ENCODE data around the gene ABCA3. TPM values are rescaled to one million over a fixed set of nuclear protein-coding genes. Genes with fewer than 3 reads are reported as not detected.

Gene ABCA3
- total and polyA plus RNA-seq, 2 of the 8 experiments (the other 6 are each of a cell fraction or from before 2014, with no cell fraction given), result 5.7 to 7.9 TPM

- ChIA-PET CTCF (ENCODE audit: partially characterized antibody) (interaction anchor here (0.9 to 1.6 kb wide), 4 partner anchors 12 to 110 kb away, joined by 3 to 4 read pairs (median 3); no protein-coding TSS in a partner anchor), POLR2A (ENCODE audit: partially characterized antibody) (no interaction called here)
- no peak overlapping the region for H3K4me2 ChIP-seq (ENCODE audit: insufficient read depth in 1 of 2, low read depth in 2 of 2, low read length in 2 of 2)
- H2AK5ac ChIP-seq (ENCODE audit: low read depth, low read length), result 0 out of 2 replicates have a peak overlapping the region, but pooled peaks have one; percentile 61
- no peak overlapping the region for H2AFZ ChIP-seq (ENCODE audit: low read length)
- WGBS, 2 experiments (ENCODE audit: extremely low coverage in 1 of 2, insufficient coverage in 1 of 2, insufficient read length in 1 of 2, insufficient replicate concordance in 2 of 2, low coverage in 1 of 2, low lambda C conversion rate in 2 of 2, missing lambda C conversion rate in 1 of 2), result 92% methylated on average over 24 of the region's 26 CpGs; no CpG with 5 or more reads in 1 of the 2 experiments
- H3K4ac ChIP-seq (replicated peaks; ENCODE audit: insufficient read length, low read depth, low read length), result no peak overlapping the region
- H3K79me1 ChIP-seq (ENCODE audit: low read depth, low read length), result no peaks in the 10 kb centered on the region
- H4K20me1 ChIP-seq (replicated peaks in 1 of 2; ENCODE audit: control insufficient read depth in 1 of 2, insufficient read depth in 2 of 2, low read length in 2 of 2), result no peaks in the 10 kb centered on the region
- no peaks in the 10 kb centered on the region for H3K79me2 ChIP-seq (ENCODE audit: control insufficient read depth in 1 of 2, insufficient read depth in 2 of 2, low read length in 2 of 2)
- DNase-seq (ENCODE audit: low read depth in 1 of 2, low spot score in 2 of 2) (no peak), FAIRE-seq (no peak)
- no peak overlapping the region for H2BK15ac ChIP-seq (ENCODE audit: low read length)
- H3K23ac ChIP-seq (ENCODE audit: insufficient read length), result no peak overlapping the region
- no peaks in the 10 kb centered on the region for H3K36me3 ChIP-seq (ENCODE audit: control insufficient read depth in 2 of 4, insufficient read depth in 4 of 4, low read length in 3 of 4)
- H3K18ac ChIP-seq (ENCODE audit: extremely low read depth, low read length), result no peak overlapping the region
- H2BK5ac ChIP-seq (ENCODE audit: low read depth, low read length), result no peak overlapping the region
- H3K27me3 ChIP-seq (replicated peaks in 1 of 4; ENCODE audit: control insufficient read depth in 3 of 4, extremely low read depth in 1 of 4, insufficient read depth in 3 of 4, low read length in 3 of 4), result no peaks in the 10 kb centered on the region
- H3K9ac ChIP-seq (replicated peaks in 1 of 4; ENCODE audit: extremely low read depth in 1 of 4, low read depth in 3 of 4, low read length in 3 of 4), result no peak overlapping the region
- H2BK20ac ChIP-seq (ENCODE audit: low read length), result no peak overlapping the region
- no peak overlapping the region for H3K14ac ChIP-seq (ENCODE audit: insufficient read length)
- no peak overlapping the region for H4K91ac ChIP-seq (replicated peaks; ENCODE audit: insufficient read length, low read length)
- H4K8ac ChIP-seq (ENCODE audit: extremely low read depth, insufficient read depth, low read length), result no peak overlapping the region; the same call in 1 of the 2 replicates
- TF ChIP-seq, protein P1, sequence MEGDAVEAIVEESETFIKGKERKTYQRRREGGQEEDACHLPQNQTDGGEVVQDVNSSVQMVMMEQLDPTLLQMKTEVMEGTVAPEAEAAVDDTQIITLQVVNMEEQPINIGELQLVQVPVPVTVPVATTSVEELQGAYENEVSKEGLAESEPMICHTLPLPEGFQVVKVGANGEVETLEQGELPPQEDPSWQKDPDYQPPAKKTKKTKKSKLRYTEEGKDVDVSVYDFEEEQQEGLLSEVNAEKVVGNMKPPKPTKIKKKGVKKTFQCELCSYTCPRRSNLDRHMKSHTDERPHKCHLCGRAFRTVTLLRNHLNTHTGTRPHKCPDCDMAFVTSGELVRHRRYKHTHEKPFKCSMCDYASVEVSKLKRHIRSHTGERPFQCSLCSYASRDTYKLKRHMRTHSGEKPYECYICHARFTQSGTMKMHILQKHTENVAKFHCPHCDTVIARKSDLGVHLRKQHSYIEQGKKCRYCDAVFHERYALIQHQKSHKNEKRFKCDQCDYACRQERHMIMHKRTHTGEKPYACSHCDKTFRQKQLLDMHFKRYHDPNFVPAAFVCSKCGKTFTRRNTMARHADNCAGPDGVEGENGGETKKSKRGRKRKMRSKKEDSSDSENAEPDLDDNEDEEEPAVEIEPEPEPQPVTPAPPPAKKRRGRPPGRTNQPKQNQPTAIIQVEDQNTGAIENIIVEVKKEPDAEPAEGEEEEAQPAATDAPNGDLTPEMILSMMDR (IDR thresholded peaks at IDR 0.05; ENCODE audit: control extremely low read depth in 1 of 3, insufficient read depth in 1 of 3, low read depth in 1 of 3, low read length in 3 of 3), result no peak
- TF ChIP-seq FOSL1 (IDR thresholded peaks at IDR 0.05; ENCODE audit: insufficient read depth, low read depth, low read length) (no peak), TAF1 (IDR thresholded peaks at IDR 0.05; ENCODE audit: low read depth, low read length) (no peak), SP2 (IDR thresholded peaks at IDR 0.05; ENCODE audit: low read length) (no peak), HDAC2 (IDR thresholded peaks at IDR 0.05; ENCODE audit: borderline replicate concordance in 1 of 2, low read depth in 2 of 2, low read length in 2 of 2) (no peak), CHD1 (IDR thresholded peaks at IDR 0.05; ENCODE audit: low read depth, low read length) (no peak), KDM1A (IDR thresholded peaks at IDR 0.05; ENCODE audit: borderline replicate concordance, low read length) (no peak), SUZ12 (IDR thresholded peaks at IDR 0.05; ENCODE audit: low read length) (no peak), JUND (IDR thresholded peaks at IDR 0.05; ENCODE audit: low read length) (no peak)
- H3K9me3 ChIP-seq (ENCODE audit: insufficient read depth in 2 of 2, low read depth in 1 of 2, low read length in 1 of 2), result no peaks in the 10 kb centered on the region
- no peaks in the 10 kb centered on the region for H3K23me2 ChIP-seq (ENCODE audit: low read depth, low read length)
- no peak overlapping the region for H3K4me3 ChIP-seq (ENCODE audit: extremely low read depth in 1 of 4, insufficient read depth in 2 of 4, low read depth in 3 of 4, low read length in 4 of 4)
- H3K4me1 ChIP-seq (replicated peaks in 1 of 4; ENCODE audit: control insufficient read depth in 3 of 4, insufficient read depth in 4 of 4, low read length in 3 of 4), result peaks cover 0 to 3% (median 1%) of the 10 kb centered on the region in 4 experiments; a peak in 2 of 7 replicates
- H2BK120ac ChIP-seq (replicated peaks; ENCODE audit: low read depth, low read length), result no peak overlapping the region
- no peak overlapping the region for H2BK12ac ChIP-seq (ENCODE audit: low read depth, low read length)
- H4K5ac ChIP-seq (ENCODE audit: insufficient read length, low read depth, low read length), result no peak overlapping the region
- H3K27ac ChIP-seq (ENCODE audit: low read depth, low read length), result no peak overlapping the region
- H3K56ac ChIP-seq (replicated peaks; ENCODE audit: insufficient read length, low read depth, low read length), result no peak overlapping the region
Observed at GRCh38 chr16:2317231-2318020, 23.1 kb downstream of the ABCA3 start.

Data from H1 (cell line).